Mucosa of descending colon (tissue), 3 donors: Measurements from ENCODE around the gene ETNK2. TPM values are rescaled to one million over a fixed set of nuclear protein-coding genes. Genes with fewer than 3 reads are reported as not detected.

Experiments used
- ATAC-seq: fragments of 200-7000 bp; cut with Tn5 transposase; one replicate; pipeline ENCODE4 v1.9.1; 2020; ENCODE audit warnings: mild to moderate bottlenecking, moderate library complexity
- DNase-seq, 3 donors: peaks; one replicate each; pipeline ENCODE4 v3.0.0-alpha.2; 2020
- H3K36me3 ChIP-seq: fragments of 200-600 bp; one replicate; pipeline ENCODE4 v1.8.0; 2021; ENCODE audit warnings: low read depth, mild to moderate bottlenecking
- H3K4me1 ChIP-seq: fragments of 200-600 bp; one replicate; pipeline ENCODE4 v1.8.0; 2021; ENCODE audit warnings: low read depth, mild to moderate bottlenecking
- H3K4me3 ChIP-seq: fragments of 200-600 bp; one replicate; pipeline ENCODE4 v1.8.0; 2021; ENCODE audit warnings: mild to moderate bottlenecking
- H3K9me3 ChIP-seq: fragments of 200-600 bp; one replicate; pipeline ENCODE4 v1.8.0; 2021; ENCODE audit warnings: mild to moderate bottlenecking
- intact Hi-C, 2 donors: fragments of 100-400 bp; cut with DNase I in 1 of 2; cut with micrococcal nuclease in 1 of 2; formaldehyde crosslinking; loops; one replicate each; pipeline versions ENCODE4 v1.11.0 to v1.11.1; 2022; cut with DNase I, micrococcal nuclease
- total RNA-seq, 3 donors: library from RNA; stranded (reverse); fragmentation: NEBNext Ultra II Directional in 2 of 3; extraction: Animal tissue kit (Norgen Biotek cat#: 25700) in 2 of 3; gene quantifications; one replicate each; pipeline versions ENCODE4 v1.2.1 to v1.2.4, GENCODE V29; 2021 to 2023
- TF ChIP-seq, protein P1 (sequence below): fragments of 200-600 bp; IDR thresholded peaks from one replicate; pipeline ENCODE4 v1.8.0; 2022; ENCODE audit warnings: antibody characterized with exemption, mild to moderate bottlenecking
- donor health status: DM: no; HTN: no; CAD: no; lungs with moderate emphysema.
- donor health status: DM: no; HTN: no; CAD: no.
- donor health status: DM: no; HTN: yes; CAD: no.

ETNK2 gene
- total RNA-seq, 3 donors from 2014 or later = 0.20 to 6.8 (median 2.1) TPM

- intact Hi-C loops = no loop called here
- TF ChIP-seq, protein P1, sequence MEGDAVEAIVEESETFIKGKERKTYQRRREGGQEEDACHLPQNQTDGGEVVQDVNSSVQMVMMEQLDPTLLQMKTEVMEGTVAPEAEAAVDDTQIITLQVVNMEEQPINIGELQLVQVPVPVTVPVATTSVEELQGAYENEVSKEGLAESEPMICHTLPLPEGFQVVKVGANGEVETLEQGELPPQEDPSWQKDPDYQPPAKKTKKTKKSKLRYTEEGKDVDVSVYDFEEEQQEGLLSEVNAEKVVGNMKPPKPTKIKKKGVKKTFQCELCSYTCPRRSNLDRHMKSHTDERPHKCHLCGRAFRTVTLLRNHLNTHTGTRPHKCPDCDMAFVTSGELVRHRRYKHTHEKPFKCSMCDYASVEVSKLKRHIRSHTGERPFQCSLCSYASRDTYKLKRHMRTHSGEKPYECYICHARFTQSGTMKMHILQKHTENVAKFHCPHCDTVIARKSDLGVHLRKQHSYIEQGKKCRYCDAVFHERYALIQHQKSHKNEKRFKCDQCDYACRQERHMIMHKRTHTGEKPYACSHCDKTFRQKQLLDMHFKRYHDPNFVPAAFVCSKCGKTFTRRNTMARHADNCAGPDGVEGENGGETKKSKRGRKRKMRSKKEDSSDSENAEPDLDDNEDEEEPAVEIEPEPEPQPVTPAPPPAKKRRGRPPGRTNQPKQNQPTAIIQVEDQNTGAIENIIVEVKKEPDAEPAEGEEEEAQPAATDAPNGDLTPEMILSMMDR = no peak
- peaks cover 59% of the 10 kb centered on the region for H3K4me1 ChIP-seq
- DNase-seq (no peak), ATAC-seq (no peak)
- no peak overlapping the region for H3K4me3 ChIP-seq
- no peaks in the 10 kb centered on the region for H3K36me3 ChIP-seq
- no peaks in the 10 kb centered on the region for H3K9me3 ChIP-seq
These were observed 63.8 kb downstream of the ETNK2 start for GRCh38 chr1:204087893-204088528.

GRCh38 chr1:204087181-204087892 lies 64.5 kb downstream of the ETNK2 start:
- intact Hi-C loops = no loop called here
- H3K4me3 ChIP-seq = no peak overlapping the region

DNA sequence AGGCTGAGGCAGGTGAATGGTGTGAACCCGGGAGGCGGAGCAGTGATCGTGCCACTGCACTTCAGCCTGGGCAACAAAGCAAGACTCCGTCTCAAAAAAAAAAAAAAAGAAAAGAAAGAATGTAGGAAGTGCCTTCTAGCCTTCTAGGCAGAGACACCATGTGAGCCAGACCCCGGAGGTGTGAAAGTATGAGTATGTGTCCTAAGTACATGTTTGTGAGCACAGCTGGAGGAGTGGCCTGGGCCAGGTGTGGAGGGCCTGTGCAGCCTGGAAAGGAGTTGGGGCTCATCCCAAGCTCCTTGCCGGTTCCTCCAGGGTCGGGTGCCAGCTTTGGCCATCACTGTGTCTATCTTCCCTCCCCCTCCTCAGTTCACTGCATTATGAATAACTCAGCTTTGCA lies 66.0 kb downstream of the ETNK2 start:
- intact Hi-C loops = no loop called here
- peaks cover 41% of the 10 kb centered on the region for H3K4me1 ChIP-seq
- ATAC-seq (no peak), DNase-seq (no peak)
- no peak overlapping the region for H3K4me3 ChIP-seq
- no peaks in the 10 kb centered on the region for H3K9me3 ChIP-seq
- no peaks in the 10 kb centered on the region for H3K36me3 ChIP-seq
- TF ChIP-seq, protein P1 = no peak

More at GRCh38 chr1:204087181-204087892, 64.5 kb downstream of the ETNK2 start:
- ATAC-seq = no peak
- Histone ChIP-seq H3K9me3 (no peaks in the 10 kb centered on the region), H3K4me1 (peaks cover 53% of the 10 kb centered on the region), H3K36me3 (no peaks in the 10 kb centered on the region)
- DNase-seq = no peak
- TF ChIP-seq, protein P1 = no peak

DNA sequence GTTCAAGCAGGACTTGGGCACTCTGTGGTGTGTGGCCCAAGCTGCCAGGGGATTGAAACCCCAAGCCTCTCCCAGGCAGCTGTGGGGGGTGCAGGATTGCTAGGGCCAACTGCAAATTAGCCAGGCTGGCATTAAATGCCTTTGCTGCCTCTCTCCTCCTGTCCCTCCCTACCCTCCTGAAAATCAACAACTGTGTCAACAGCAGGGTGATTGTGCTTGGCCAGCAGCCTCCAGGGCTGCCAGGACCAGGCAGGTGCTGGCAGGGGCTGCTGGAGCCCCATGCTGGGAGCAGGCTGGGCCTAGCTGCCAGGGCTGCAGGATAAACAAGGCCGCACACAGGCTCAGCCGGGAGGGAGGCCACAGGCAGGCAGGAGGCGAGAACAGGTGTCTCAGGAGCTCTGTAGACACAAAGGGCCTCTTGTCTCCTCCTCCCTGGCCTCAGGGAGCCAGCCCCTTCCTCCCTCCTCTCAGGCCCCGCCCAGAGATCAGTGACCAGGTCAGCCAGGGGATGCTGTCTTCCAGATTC lies 67.5 kb downstream of the ETNK2 start:
- peak; percentile 49 to 79 (median 71) for DNase-seq
- Histone ChIP-seq H3K4me3 (no peak overlapping the region), H3K9me3 (no peaks in the 10 kb centered on the region), H3K4me1 (peaks cover 45% of the 10 kb centered on the region), H3K36me3 (no peaks in the 10 kb centered on the region)
- peak; percentile 78 for ATAC-seq
- TF ChIP-seq, protein P1 = no peak
- intact Hi-C loops = no loop called here

DNA sequence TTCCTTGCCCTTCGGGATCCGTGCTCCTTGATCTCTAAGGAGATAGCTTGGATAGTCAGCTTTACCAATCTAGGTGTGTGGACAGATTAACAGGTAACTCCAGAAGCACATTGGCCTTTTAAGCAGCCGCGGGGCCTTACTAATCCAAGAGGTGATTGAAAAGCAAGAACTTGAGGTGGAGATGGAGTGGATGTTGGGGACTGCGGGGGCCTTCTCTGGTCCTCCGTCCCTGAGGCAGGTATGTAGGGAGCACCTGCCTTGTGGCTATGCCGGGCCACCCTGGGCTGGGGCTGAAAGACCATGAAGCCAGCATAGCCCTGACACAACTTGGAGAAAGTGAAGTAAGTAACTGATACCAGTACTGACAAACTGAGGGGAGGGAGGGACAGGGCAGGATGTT lies 68.4 kb downstream of the ETNK2 start:
- DNase-seq (no peak), ATAC-seq (no peak)
- intact Hi-C loops = no loop called here

More for the DNA sequence above, 68.4 kb downstream of the ETNK2 start:
- TF ChIP-seq, protein P1 = no peak
- Histone ChIP-seq H3K36me3 (no peaks in the 10 kb centered on the region), H3K9me3 (no peaks in the 10 kb centered on the region), H3K4me3 (no peak overlapping the region), H3K4me1 (peaks cover 37% of the 10 kb centered on the region)
